H1 (cell line): ENCODE measurements around the gene MDFIC2. TPM values are rescaled to one million over a fixed set of nuclear protein-coding genes. Genes with fewer than 3 reads are reported as not detected.

Experiments used
- CTCF ChIA-PET: fragments of 300-600 bp; sonication (Branson Sonifier 250); formaldehyde crosslinking; loops from one replicate; lab custom pipeline; 2021; ENCODE audit not compliant: partially characterized antibody; lab: Charles Lee
- POLR2A ChIA-PET: fragments of 300-600 bp; sonication (Branson Sonifier 250); formaldehyde crosslinking; loops from one replicate; lab custom pipeline; 2021; ENCODE audit warnings: inconsistent platforms; ENCODE audit not compliant: partially characterized antibody; lab: Charles Lee
- DNase-seq, 2 experiments: peaks; one replicate each; pipeline versions ENCODE4 v3.0.0 to v3.0.0-alpha.2; 2010 to 2022; ENCODE audit warnings: low spot score in 2 of 2, low read depth in 1 of 2, mixed read lengths in 1 of 2
- FAIRE-seq: peaks from 2 replicates; lab custom pipeline; 2011; peaks lifted over from hg19 to GRCh38; lab: Jason Lieb, UNC
- H2AFZ ChIP-seq: 2 replicates; pipeline ENCODE4 v1.8.1; 2012; ENCODE audit warnings: low read length, inconsistent platforms
- H2AK5ac ChIP-seq: 2 replicates; pipeline ENCODE4 v1.6.1; 2013; ENCODE audit warnings: low read depth, low read length
- H2BK120ac ChIP-seq: replicated peaks from 2 replicates; pipeline ENCODE3; 2013; ENCODE audit warnings: low read depth, low read length, inconsistent platforms
- H2BK12ac ChIP-seq: 2 replicates; pipeline ENCODE4 v1.6.1; 2013; ENCODE audit warnings: low read depth, low read length
- H2BK15ac ChIP-seq: 2 replicates; pipeline ENCODE4 v1.6.1; 2013; ENCODE audit warnings: low read length
- H2BK20ac ChIP-seq: 2 replicates; pipeline ENCODE4 v1.6.1; 2013; ENCODE audit warnings: low read length
- H2BK5ac ChIP-seq: 2 replicates; pipeline ENCODE4 v1.6.1; 2013; ENCODE audit warnings: low read depth, low read length
- H3K14ac ChIP-seq: 2 replicates; pipeline ENCODE4 v1.6.1; 2013; ENCODE audit warnings: inconsistent platforms; ENCODE audit not compliant: insufficient read length
- H3K18ac ChIP-seq: 2 replicates; pipeline ENCODE4 v1.6.1; 2013; ENCODE audit warnings: low read length; ENCODE audit errors: extremely low read depth
- H3K23ac ChIP-seq: 2 replicates; pipeline ENCODE4 v1.6.1; 2013; ENCODE audit warnings: inconsistent platforms; ENCODE audit not compliant: insufficient read length
- H3K23me2 ChIP-seq: 2 replicates; pipeline ENCODE4 v1.6.1; 2013; ENCODE audit warnings: low read depth, low read length
- H3K27ac ChIP-seq: 2 replicates; pipeline ENCODE4 v1.6.1; 2011; ENCODE audit warnings: low read depth, low read length, inconsistent platforms
- H3K27me3 ChIP-seq, 4 experiments: replicated peaks in 1 of 4; 1 replicate in 1 of 4; 2 replicates in 3 of 4; pipeline versions ENCODE4 v1.6.1 to v1.8.1; 2011 to 2013; ENCODE audit warnings: low read length in 3 of 4, mild to moderate bottlenecking in 3 of 4, inconsistent platforms in 2 of 4, mixed read lengths in 2 of 4, moderate library complexity in 1 of 4; ENCODE audit not compliant: control insufficient read depth in 3 of 4, insufficient read depth in 3 of 4; ENCODE audit errors: extremely low read depth in 1 of 4
- H3K36me3 ChIP-seq, 4 experiments: 2 replicates each; pipeline versions ENCODE4 v1.6.1 to v1.8.1; 2011 to 2013; ENCODE audit warnings: mild to moderate bottlenecking in 4 of 4, low read length in 3 of 4, moderate library complexity in 2 of 4, control low read depth in 1 of 4, inconsistent platforms in 1 of 4; ENCODE audit not compliant: insufficient read depth in 4 of 4, control insufficient read depth in 2 of 4
- H3K4ac ChIP-seq: replicated peaks from 2 replicates; pipeline ENCODE3; 2013; ENCODE audit warnings: low read length, low read depth, mixed read lengths, inconsistent platforms; ENCODE audit not compliant: insufficient read length
- H3K4me1 ChIP-seq, 4 experiments: replicated peaks in 1 of 4; 1 replicate in 1 of 4; 2 replicates in 3 of 4; pipeline versions ENCODE4 v1.6.1 to v1.8.1; 2011 to 2013; ENCODE audit warnings: low read length in 3 of 4, inconsistent platforms in 2 of 4, mixed read lengths in 1 of 4; ENCODE audit not compliant: insufficient read depth in 4 of 4, control insufficient read depth in 3 of 4
- H3K4me2 ChIP-seq, 2 experiments: 2 replicates each; pipeline versions ENCODE4 v1.6.1 to v1.8.1; 2011 to 2013; ENCODE audit warnings: low read depth in 2 of 2, low read length in 2 of 2, control low read depth in 1 of 2, inconsistent platforms in 1 of 2, mild to moderate bottlenecking in 1 of 2; ENCODE audit not compliant: insufficient read depth in 1 of 2
- H3K4me3 ChIP-seq, 4 experiments: fragments of 200-600, 300-600 bp in 1 of 4; sonication (generic), shearing (Covaris generic), sonication (Bioruptor Twin) in 1 of 4; 2 replicates each; pipeline versions ENCODE4 v1.5.1 to v1.8.1; 2011 to 2016; ENCODE audit warnings: low read length in 4 of 4, low read depth in 3 of 4, control low read depth in 2 of 4, inconsistent platforms in 2 of 4, mild to moderate bottlenecking in 2 of 4, mixed read lengths in 1 of 4, moderate library complexity in 1 of 4; ENCODE audit not compliant: insufficient read depth in 2 of 4; ENCODE audit errors: extremely low read depth in 1 of 4
- H3K56ac ChIP-seq: replicated peaks from 2 replicates; pipeline ENCODE3; 2013; ENCODE audit warnings: low read depth, mild to moderate bottlenecking, mixed read lengths, low read length, inconsistent platforms; ENCODE audit not compliant: insufficient read length
- H3K79me1 ChIP-seq: 2 replicates; pipeline ENCODE4 v1.6.1; 2013; ENCODE audit warnings: low read depth, low read length, control low read depth
- H3K79me2 ChIP-seq, 2 experiments: 2 replicates each; pipeline versions ENCODE4 v1.6.1 to v1.8.1; 2012 to 2013; ENCODE audit warnings: low read length in 2 of 2, mild to moderate bottlenecking in 2 of 2, inconsistent platforms in 1 of 2; ENCODE audit not compliant: insufficient read depth in 2 of 2, control insufficient read depth in 1 of 2
- H3K9ac ChIP-seq, 4 experiments: replicated peaks in 1 of 4; 1 replicate in 1 of 4; 2 replicates in 3 of 4; pipeline versions ENCODE4 v1.6.1 to v1.8.1; 2011 to 2013; ENCODE audit warnings: low read depth in 3 of 4, low read length in 3 of 4, control low read depth in 2 of 4, mild to moderate bottlenecking in 2 of 4, moderate library complexity in 2 of 4, inconsistent platforms in 1 of 4; ENCODE audit errors: extremely low read depth in 1 of 4
- H3K9me3 ChIP-seq, 2 experiments: 2 replicates each; pipeline versions ENCODE4 v1.6.1 to v1.8.1; 2012 to 2013; ENCODE audit warnings: mild to moderate bottlenecking in 2 of 2, moderate library complexity in 2 of 2, control low read depth in 1 of 2, inconsistent platforms in 1 of 2, low read depth in 1 of 2, low read length in 1 of 2, mixed read lengths in 1 of 2; ENCODE audit not compliant: insufficient read depth in 2 of 2
- H4K20me1 ChIP-seq, 2 experiments: replicated peaks in 1 of 2; 2 replicates each; pipeline versions ENCODE3 to v1.8.1; 2011 to 2013; ENCODE audit warnings: inconsistent platforms in 2 of 2, low read length in 2 of 2, mild to moderate bottlenecking in 1 of 2; ENCODE audit not compliant: insufficient read depth in 2 of 2, control insufficient read depth in 1 of 2
- H4K5ac ChIP-seq: 2 replicates; pipeline ENCODE4 v1.6.1; 2013; ENCODE audit warnings: low read length, low read depth, mixed read lengths, inconsistent platforms; ENCODE audit not compliant: insufficient read length
- H4K8ac ChIP-seq: 2 replicates; pipeline ENCODE4 v1.8.0; 2013; ENCODE audit warnings: mild to moderate bottlenecking, moderate library complexity, low read length, inconsistent platforms; ENCODE audit not compliant: insufficient read depth; ENCODE audit errors: extremely low read depth
- H4K91ac ChIP-seq: replicated peaks from 2 replicates; pipeline ENCODE3; 2013; ENCODE audit warnings: low read length, mixed read lengths, inconsistent platforms; ENCODE audit not compliant: insufficient read length
- ASH2L ChIP-seq: fragments of 200-600, 300-600 bp; sonication (generic); IDR thresholded peaks from one replicate; pipeline ENCODE4 v1.7.1; 2017; ENCODE audit warnings: low read length
- ATF2 ChIP-seq: IDR thresholded peaks from 2 replicates; pipeline ENCODE4 v1.6.1; 2012; ENCODE audit warnings: low read length, inconsistent platforms
- CBX5 ChIP-seq: fragments of 300-800, 300-1000 bp; sonication (generic); IDR thresholded peaks from 2 replicates; pipeline ENCODE4 v1.7.1; 2016; ENCODE audit warnings: antibody characterized with exemption, low read length, low read depth
- FOSL1 ChIP-seq: IDR thresholded peaks from 2 replicates; pipeline ENCODE4 v1.6.1; 2011; ENCODE audit warnings: mild to moderate bottlenecking, low read depth, low read length, moderate library complexity; ENCODE audit not compliant: insufficient read depth
- GABPA ChIP-seq: IDR thresholded peaks from 2 replicates; pipeline ENCODE4 v1.6.1; 2011; ENCODE audit warnings: mild to moderate bottlenecking, low read length, moderate library complexity, borderline replicate concordance; ENCODE audit not compliant: insufficient read depth
- GTF2F1 ChIP-seq: IDR thresholded peaks from 2 replicates; pipeline ENCODE4 v1.6.1; 2012; ENCODE audit warnings: low read depth, low read length, improper control_type of control experiment, borderline replicate concordance
- HDAC2 ChIP-seq, 2 experiments: fragments of 300-600 bp in 1 of 2; sonication (generic) in 1 of 2; IDR thresholded peaks; 2 replicates each; pipeline ENCODE4 v1.6.1; 2011 to 2012; ENCODE audit warnings: low read depth in 2 of 2, low read length in 2 of 2, mild to moderate bottlenecking in 2 of 2, moderate library complexity in 2 of 2, borderline replicate concordance in 1 of 2, inconsistent platforms in 1 of 2
- KDM4A ChIP-seq: IDR thresholded peaks from one replicate; pipeline ENCODE4 v1.7.1; 2012; ENCODE audit warnings: low read depth, mild to moderate bottlenecking, moderate library complexity, low read length, inconsistent platforms; ENCODE audit not compliant: severe bottlenecking
- NRF1 ChIP-seq: IDR thresholded peaks from 2 replicates; pipeline ENCODE4 v1.6.1; 2011; ENCODE audit warnings: mild to moderate bottlenecking, low read depth, low read length, improper control_type of control experiment
- POLR2A ChIP-seq, 2 experiments: IDR thresholded peaks; 1 replicate in 1 of 2; 2 replicates in 1 of 2; pipeline ENCODE4 v1.6.1; 2011; ENCODE audit warnings: low read depth in 2 of 2, low read length in 2 of 2, mild to moderate bottlenecking in 2 of 2; ENCODE audit errors: control extremely low read depth in 1 of 2
- SUZ12 ChIP-seq: fragments of 200-600 bp; sonication (generic); IDR thresholded peaks from 2 replicates; pipeline ENCODE4 v1.6.1; 2012; ENCODE audit warnings: mild to moderate bottlenecking, inconsistent platforms, low read length, moderate library complexity, mixed read lengths
- TEAD4 ChIP-seq: IDR thresholded peaks from 2 replicates; pipeline ENCODE4 v1.6.1; 2012; ENCODE audit warnings: low read depth, low read length, inconsistent platforms, mixed read lengths
- USF2 ChIP-seq: IDR thresholded peaks from 2 replicates; pipeline ENCODE4 v1.6.1; 2011; ENCODE audit warnings: low read length, improper control_type of control experiment
- polyA plus RNA-seq, 7 experiments: library from polyadenylated mRNA; depleted of rRNA in 3 of 7; stranded (reverse) in 5 of 7; unstranded in 2 of 7; fragments of >200 nt in 5 of 7; fragments of 200-250 nt in 2 of 7; gene quantifications; 1 replicate in 5 of 7; 2 replicates in 1 of 7; 4 replicates in 1 of 7; pipeline versions ENCODE4 v1.2.1 to v1.2.3, GENCODE V29; 2011 to 2013; ENCODE audit warnings: missing spikeins in 2 of 7, mixed read lengths in 2 of 7
- total RNA-seq: library from RNA; stranded (reverse); fragmentation: NEBNext Ultra II Directional; extraction: Animal tissue kit (Norgen Biotek cat#: 25700); gene quantifications from 2 replicates; pipeline ENCODE4 v1.2.1, GENCODE V29; 2021

Gene MDFIC2
- total and polyA plus RNA-seq, 2 of the 8 experiments (the other 6 are each of a cell fraction or from before 2014, with no cell fraction given) = not detected

- no peak overlapping the region for H2BK12ac ChIP-seq
- no peak overlapping the region for H4K8ac ChIP-seq
- no peak overlapping the region for H3K4me2 ChIP-seq
- no peak overlapping the region for H2BK15ac ChIP-seq
- POLR2A ChIA-PET = no interaction called here
- no peaks in the 10 kb centered on the region for H3K4me1 ChIP-seq
- no peak for FAIRE-seq
- no peak overlapping the region for H3K4ac ChIP-seq
- no peak overlapping the region for H3K9ac ChIP-seq
- H4K20me1 ChIP-seq = no peaks in the 10 kb centered on the region
- H3K79me1 ChIP-seq = no peaks in the 10 kb centered on the region
- H3K36me3 ChIP-seq = no peaks in the 10 kb centered on the region; a peak in 1 of 8 replicates
- no peak overlapping the region for H4K91ac ChIP-seq
- H3K9me3 ChIP-seq = peaks cover 0 to 3% of the 10 kb centered on the region in 2 experiments; a peak in 1 of 4 replicates
- no peak overlapping the region for H2BK120ac ChIP-seq
- no peak overlapping the region for H3K23ac ChIP-seq
- H2BK5ac ChIP-seq = no peak overlapping the region
- DNase-seq = no peak
- H3K79me2 ChIP-seq = no peaks in the 10 kb centered on the region
- no peak overlapping the region for H3K56ac ChIP-seq
- no peak overlapping the region for H3K4me3 ChIP-seq
- no peak overlapping the region for H3K14ac ChIP-seq
- CTCF ChIA-PET = no interaction called here
- no peak overlapping the region for H3K27ac ChIP-seq
- no peak overlapping the region for H4K5ac ChIP-seq
- no peak overlapping the region for H2AK5ac ChIP-seq
- H3K23me2 ChIP-seq = no peaks in the 10 kb centered on the region
- H2AFZ ChIP-seq = no peak overlapping the region
- no peaks in the 10 kb centered on the region; a peak in 1 of 7 replicates for H3K27me3 ChIP-seq
- no peak overlapping the region for H3K18ac ChIP-seq
- no peak overlapping the region for H2BK20ac ChIP-seq
- no peak for TF ChIP-seq NRF1
- no peak for TF ChIP-seq TEAD4
- TF ChIP-seq KDM4A = no peak
- no peak for TF ChIP-seq USF2
- no peak for TF ChIP-seq CBX5
- no peak for TF ChIP-seq POLR2A (IDR thresholded peaks at IDR 0.05; ENCODE audit: control extremely low read depth in 1 of 2, low read depth in 2 of 2, low read length in 2 of 2)
- TF ChIP-seq ASH2L = no peak
- no peak for TF ChIP-seq GTF2F1
- no peak for TF ChIP-seq SUZ12
- no peak for TF ChIP-seq HDAC2 (IDR thresholded peaks at IDR 0.05; ENCODE audit: borderline replicate concordance in 1 of 2, low read depth in 2 of 2, low read length in 2 of 2)
- no peak for TF ChIP-seq FOSL1
- no peak for TF ChIP-seq GABPA
- no peak for TF ChIP-seq ATF2
Observed at GRCh38 chr3:70201975-70202374, 110.5 kb downstream of the MDFIC2 start.
